CD4-positive, alpha-beta T cell treated with Interleukin-12 subunit alpha and Interleukin-12 subunit beta, for 1 hour (primary cell): ENCODE results near the gene MED19.
A peak's percentile ranks its signal among the peaks of the same experiment; 100 is the strongest.
"Not testable (repeated sequence)": the region's sequence is repeated elsewhere in the genome, so short reads cannot be mapped to it uniquely, and the experiment has no call there.

ENCODE experiments used
- DNase-seq: peaks from one replicate; pipeline ENCODE4 v3.0.0-alpha.2; 2020

Gene MED19

GRCh38 chr11:57704932-57705331, 7.1 kb downstream of the MED19 start:
- no peak for DNase-seq

GRCh38 chr11:57703341-57703740, 8.7 kb downstream of the MED19 start:
- DNase-seq, result no peak

- no peak for DNase-seq
Observed at GRCh38 chr11:57700425-57700824, 11.6 kb downstream of the MED19 start.

GRCh38 chr11:57699813-57700212, 12.2 kb downstream of the MED19 start:
- no peak for DNase-seq

GRCh38 chr11:57698843-57699365, 13.1 kb downstream of the MED19 start:
- no peak for DNase-seq

GRCh38 chr11:57690474-57690873, 21.5 kb downstream of the MED19 start:
- DNase-seq, result not testable (repeated sequence)

GRCh38 chr11:57681168-57681567, 30.8 kb downstream of the MED19 start:
- no peak for DNase-seq

GRCh38 chr11:57680552-57680874, 31.5 kb downstream of the MED19 start:
- DNase-seq, result no peak

GRCh38 chr11:57679396-57679795, 32.6 kb downstream of the MED19 start:
- DNase-seq, result no peak

GRCh38 chr11:57675176-57675941, 36.7 kb downstream of the MED19 start:
- DNase-seq, result no peak

- no peak for DNase-seq
Observed at GRCh38 chr11:57674251-57674650, 37.8 kb downstream of the MED19 start.

GRCh38 chr11:57668434-57668782, 43.6 kb downstream of the MED19 start:
- peak; percentile 56 for DNase-seq

- peak; percentile 100 for DNase-seq
Observed at GRCh38 chr11:57667736-57668433, 44.1 kb downstream of the MED19 start, which contains the start of gene ZDHHC5. Gene ZDHHC5 (plus strand): TSS chr11:57668114. CDS start chr11:57673091, 4,977 bp downstream.

- DNase-seq, result peak; percentile 97
Observed at GRCh38 chr11:57667117-57667735, 44.8 kb downstream of the MED19 start.

- DNase-seq, result no peak
Observed at GRCh38 chr11:57663975-57664374, 48.0 kb downstream of the MED19 start.

GRCh38 chr11:57662893-57663292, 49.1 kb downstream of the MED19 start:
- DNase-seq, result no peak

GRCh38 chr11:57659669-57660068, 52.3 kb downstream of the MED19 start:
- DNase-seq, result no peak

GRCh38 chr11:57658023-57658361, 54.0 kb downstream of the MED19 start:
- no peak for DNase-seq

- peak; percentile 99 for DNase-seq
Observed at GRCh38 chr11:57657194-57658022, 54.6 kb downstream of the MED19 start, which contains the start of gene CLP1. Gene CLP1 (plus strand): TSS chr11:57657762. CDS start chr11:57659477, 1,715 bp downstream.

GRCh38 chr11:57656885-57657193, 55.2 kb downstream of the MED19 start:
- DNase-seq, result no peak
